NCI-H82 treated with DMSO at 0.1 percent for 48 hours (cell line): ENCODE data around the gene SOX11.
A peak's percentile ranks its signal among the peaks of the same experiment; 100 is the strongest.

Experiments
- DNase-seq: peaks from one replicate; lab custom pipeline; 2025; ENCODE audit not compliant: unreplicated experiment; lab: John Stamatoyannopoulos, UW

SOX11 gene

GRCh38 chr2:5722236-5722635 lies 30.1 kb downstream of the SOX11 start:
- DNase-seq, result no peak

GRCh38 chr2:5723791-5724735 lies 31.9 kb downstream of the SOX11 start:
- DNase-seq, result peak; percentile 98

GRCh38 chr2:5725072-5725471 lies 32.9 kb downstream of the SOX11 start:
- no peak for DNase-seq

GRCh38 chr2:5725794-5726463 lies 33.7 kb downstream of the SOX11 start:
- DNase-seq, result no peak

GRCh38 chr2:5727235-5727634 lies 35.1 kb downstream of the SOX11 start:
- DNase-seq, result no peak

- no peak for DNase-seq
These were observed 37.2 kb downstream of the SOX11 start for GRCh38 chr2:5729416-5729815.

- peak; percentile 75 for DNase-seq
These were observed 38.2 kb downstream of the SOX11 start for GRCh38 chr2:5730386-5730785.

GRCh38 chr2:5734859-5735520 lies 42.8 kb downstream of the SOX11 start:
- no peak for DNase-seq

GRCh38 chr2:5735521-5735861 lies 43.3 kb downstream of the SOX11 start:
- DNase-seq, result no peak

- DNase-seq, result no peak
These were observed 43.9 kb downstream of the SOX11 start for GRCh38 chr2:5736050-5736449.

- DNase-seq, result no peak
These were observed 44.7 kb downstream of the SOX11 start for GRCh38 chr2:5736886-5737285.

GRCh38 chr2:5740053-5740452 lies 47.9 kb downstream of the SOX11 start:
- no peak for DNase-seq

- DNase-seq, result no peak
These were observed 48.6 kb downstream of the SOX11 start for GRCh38 chr2:5740817-5741216.

GRCh38 chr2:5741242-5741641 lies 49.1 kb downstream of the SOX11 start:
- no peak for DNase-seq

GRCh38 chr2:5742126-5742525 lies 49.9 kb downstream of the SOX11 start:
- DNase-seq, result no peak

- DNase-seq, result no peak
These were observed 56.2 kb downstream of the SOX11 start for GRCh38 chr2:5748391-5748790.

- DNase-seq, result no peak
These were observed 56.8 kb downstream of the SOX11 start for GRCh38 chr2:5748946-5749345.

- no peak for DNase-seq
These were observed 57.2 kb downstream of the SOX11 start for GRCh38 chr2:5749347-5749746.
